Osteoblast (primary cell): Measurements from ENCODE around the gene TCF7L2. TPM values are rescaled to one million over a fixed set of nuclear protein-coding genes. Genes with fewer than 3 reads are reported as not detected.

Experiments used
- DNase-seq: peaks from one replicate; pipeline ENCODE4 v3.0.0; 2011; ENCODE audit warnings: low spot score, mixed read lengths; ENCODE audit not compliant: insufficient read length; ENCODE audit errors: missing footprints
- H2AFZ ChIP-seq: 2 replicates; pipeline ENCODE4 v1.6.0; 2011; ENCODE audit warnings: mild to moderate bottlenecking, low read length
- H3K27ac ChIP-seq: 2 replicates; pipeline ENCODE4 v1.5.1; 2011; ENCODE audit warnings: mild to moderate bottlenecking, low read depth, low read length, moderate library complexity
- H3K27me3 ChIP-seq: 2 replicates; pipeline ENCODE4 v1.6.0; 2012; ENCODE audit warnings: mild to moderate bottlenecking, control low read depth, inconsistent platforms, low read length, moderate library complexity; ENCODE audit not compliant: insufficient read depth
- H3K36me3 ChIP-seq: 2 replicates; pipeline ENCODE4 v1.5.1; 2011; ENCODE audit warnings: mild to moderate bottlenecking, low read length, control low read depth, moderate library complexity; ENCODE audit not compliant: insufficient read depth
- H3K4me1 ChIP-seq: 2 replicates; pipeline ENCODE4 v1.5.1; 2011; ENCODE audit warnings: mild to moderate bottlenecking, low read length, control low read depth, moderate library complexity; ENCODE audit not compliant: insufficient read depth
- H3K4me2 ChIP-seq: 2 replicates; pipeline ENCODE4 v1.6.0; 2011; ENCODE audit warnings: mild to moderate bottlenecking, low read length; ENCODE audit not compliant: insufficient read depth
- H3K4me3 ChIP-seq: fragments of 200-600 bp; sonication (generic); 3 replicates; pipeline ENCODE4 v1.5.1; 2012; ENCODE audit warnings: mild to moderate bottlenecking, low read length, inconsistent platforms; ENCODE audit not compliant: insufficient read depth
- H3K79me2 ChIP-seq: 2 replicates; pipeline ENCODE4 v1.6.0; 2012; ENCODE audit warnings: mild to moderate bottlenecking, low read length, control low read depth, inconsistent platforms; ENCODE audit not compliant: insufficient read depth
- H3K9me3 ChIP-seq: 2 replicates; pipeline ENCODE4 v1.5.1; 2011; ENCODE audit warnings: low read depth, low read length, control low read depth
- H4K20me1 ChIP-seq: 2 replicates; pipeline ENCODE4 v1.6.0; 2012; ENCODE audit warnings: mild to moderate bottlenecking, low read length, control low read depth; ENCODE audit not compliant: insufficient read depth
- total RNA-seq: library from RNA; depleted of rRNA; stranded (reverse); fragments of >200 nt; gene quantifications from 2 replicates; pipeline ENCODE4 v1.2.3, GENCODE V29; 2012
- TF ChIP-seq, protein P1 (sequence below): IDR thresholded peaks from 2 replicates; pipeline ENCODE4 v1.5.1; 2011; ENCODE audit warnings: mild to moderate bottlenecking, low read depth, low read length, moderate library complexity; ENCODE audit errors: extremely low read depth

The TCF7L2 gene
- total RNA-seq, 1 donor, result 9.0 TPM

DNA sequence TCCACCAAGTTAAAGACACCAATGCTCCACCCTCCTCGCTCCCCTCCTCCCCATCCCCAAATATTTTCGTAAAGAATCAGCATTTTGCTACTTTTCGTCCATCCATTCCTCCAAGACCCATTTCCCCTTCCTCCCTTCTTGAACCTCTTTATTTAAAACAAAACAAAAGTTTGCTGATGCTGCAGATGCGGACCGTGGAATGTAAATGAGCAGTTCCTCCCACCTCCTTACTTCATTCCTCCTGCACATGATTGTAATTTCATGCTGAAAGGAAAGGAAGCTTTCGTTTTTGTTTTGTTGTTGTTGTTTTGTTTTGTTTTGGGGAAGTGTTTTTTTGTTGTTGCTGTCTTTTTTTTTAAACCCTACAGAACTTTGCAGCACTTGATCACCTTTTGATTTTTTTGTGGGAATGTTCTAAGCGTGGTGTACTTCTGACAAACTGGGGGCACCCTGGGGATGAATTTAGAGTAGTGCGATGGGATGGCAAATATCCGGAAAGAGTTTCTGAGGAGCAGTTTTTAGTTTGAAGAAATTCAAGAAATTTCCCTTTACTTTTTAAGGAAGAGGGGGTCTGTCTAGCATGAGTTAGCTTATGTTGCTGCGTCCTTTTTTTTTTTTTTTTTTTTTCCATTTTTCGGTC lies 177.3 kb downstream of the TCF7L2 start:
- no peaks in the 10 kb centered on the region for H3K27me3 ChIP-seq
- peaks cover 10% of the 10 kb centered on the region for H3K79me2 ChIP-seq
- H2AFZ ChIP-seq, result no peak overlapping the region
- peak overlapping the region; percentile 68 for H3K4me3 ChIP-seq
- DNase-seq, result no peak
- H3K27ac ChIP-seq, result no peak overlapping the region
- TF ChIP-seq, protein P1, sequence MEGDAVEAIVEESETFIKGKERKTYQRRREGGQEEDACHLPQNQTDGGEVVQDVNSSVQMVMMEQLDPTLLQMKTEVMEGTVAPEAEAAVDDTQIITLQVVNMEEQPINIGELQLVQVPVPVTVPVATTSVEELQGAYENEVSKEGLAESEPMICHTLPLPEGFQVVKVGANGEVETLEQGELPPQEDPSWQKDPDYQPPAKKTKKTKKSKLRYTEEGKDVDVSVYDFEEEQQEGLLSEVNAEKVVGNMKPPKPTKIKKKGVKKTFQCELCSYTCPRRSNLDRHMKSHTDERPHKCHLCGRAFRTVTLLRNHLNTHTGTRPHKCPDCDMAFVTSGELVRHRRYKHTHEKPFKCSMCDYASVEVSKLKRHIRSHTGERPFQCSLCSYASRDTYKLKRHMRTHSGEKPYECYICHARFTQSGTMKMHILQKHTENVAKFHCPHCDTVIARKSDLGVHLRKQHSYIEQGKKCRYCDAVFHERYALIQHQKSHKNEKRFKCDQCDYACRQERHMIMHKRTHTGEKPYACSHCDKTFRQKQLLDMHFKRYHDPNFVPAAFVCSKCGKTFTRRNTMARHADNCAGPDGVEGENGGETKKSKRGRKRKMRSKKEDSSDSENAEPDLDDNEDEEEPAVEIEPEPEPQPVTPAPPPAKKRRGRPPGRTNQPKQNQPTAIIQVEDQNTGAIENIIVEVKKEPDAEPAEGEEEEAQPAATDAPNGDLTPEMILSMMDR, result no peak
- peak overlapping the region; percentile 85 for H3K4me2 ChIP-seq
- peaks cover 17% of the 10 kb centered on the region for H3K4me1 ChIP-seq
- H3K9me3 ChIP-seq, result no peaks in the 10 kb centered on the region
- H4K20me1 ChIP-seq, result peaks cover 34% of the 10 kb centered on the region
- H3K36me3 ChIP-seq, result no peaks in the 10 kb centered on the region

DNA sequence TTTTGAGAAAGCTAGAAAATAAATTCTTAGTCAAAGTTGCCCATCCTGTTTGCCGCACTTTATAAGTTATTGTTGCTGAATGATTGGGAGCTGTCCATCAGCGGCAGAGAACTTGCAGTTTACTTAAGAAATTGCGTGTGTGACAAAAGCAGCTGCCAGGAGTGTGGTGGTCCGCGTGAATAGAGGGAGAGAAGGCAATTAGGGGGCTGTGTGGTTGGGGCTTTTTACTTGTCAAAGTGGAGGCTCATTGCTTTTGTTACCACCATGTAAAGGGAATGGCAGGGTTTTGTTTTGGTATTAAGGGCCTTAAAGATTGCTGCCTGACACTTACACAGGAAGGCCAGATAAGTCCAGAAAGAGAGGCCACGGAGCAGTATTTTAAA lies 177.8 kb downstream of the TCF7L2 start:
- TF ChIP-seq, protein P1, result no peak
- H3K4me2 ChIP-seq, result no peak overlapping the region
- H3K9me3 ChIP-seq, result no peaks in the 10 kb centered on the region
- H3K27me3 ChIP-seq, result no peaks in the 10 kb centered on the region
- H3K4me3 ChIP-seq, result no peak overlapping the region
- peaks cover 34% of the 10 kb centered on the region for H4K20me1 ChIP-seq
- DNase-seq, result no peak
- peaks cover 17% of the 10 kb centered on the region for H3K4me1 ChIP-seq
- no peak overlapping the region for H3K27ac ChIP-seq
- no peak overlapping the region for H2AFZ ChIP-seq
- no peaks in the 10 kb centered on the region for H3K36me3 ChIP-seq
- peaks cover 10% of the 10 kb centered on the region for H3K79me2 ChIP-seq

DNA sequence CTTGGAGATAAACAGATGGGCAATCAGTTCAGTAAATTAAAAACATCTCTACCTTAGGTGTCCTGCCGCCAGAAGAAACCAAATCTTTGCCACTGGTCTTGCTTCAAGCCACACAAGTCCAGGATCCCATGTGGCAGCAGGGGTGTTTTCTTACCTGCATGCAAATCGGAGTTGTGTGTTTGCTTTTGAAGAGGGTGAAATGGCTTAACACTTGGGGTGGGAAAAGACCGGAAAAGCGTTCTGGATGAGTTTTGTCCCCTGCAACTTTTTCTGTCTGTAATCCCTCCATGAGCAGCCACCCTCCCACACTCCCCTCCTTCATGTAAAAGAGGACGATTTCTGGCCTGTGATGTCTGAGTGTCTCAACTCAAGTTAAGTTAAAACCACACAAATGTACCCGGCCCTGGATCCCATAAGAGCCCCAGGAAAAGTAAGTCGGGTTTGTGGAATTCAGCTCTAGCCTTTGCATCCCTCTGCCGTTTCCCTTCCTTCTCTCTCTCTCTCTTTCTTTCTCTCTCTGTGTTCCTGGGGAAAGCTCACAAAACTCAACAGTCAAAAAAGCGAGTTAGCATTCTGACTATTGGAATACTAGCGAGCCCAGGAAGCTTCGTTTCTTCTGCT lies 178.5 kb downstream of the TCF7L2 start:
- peaks cover 37% of the 10 kb centered on the region for H4K20me1 ChIP-seq
- H3K4me3 ChIP-seq, result no peak overlapping the region
- TF ChIP-seq, protein P1, result no peak
- no peak for DNase-seq
- no peak overlapping the region for H3K27ac ChIP-seq
- no peaks in the 10 kb centered on the region for H3K9me3 ChIP-seq
- H3K36me3 ChIP-seq, result no peaks in the 10 kb centered on the region
- H2AFZ ChIP-seq, result no peak overlapping the region
- no peaks in the 10 kb centered on the region for H3K27me3 ChIP-seq
- peaks cover 10% of the 10 kb centered on the region for H3K79me2 ChIP-seq
- H3K4me1 ChIP-seq, result peaks cover 21% of the 10 kb centered on the region
- no peak overlapping the region for H3K4me2 ChIP-seq

DNA sequence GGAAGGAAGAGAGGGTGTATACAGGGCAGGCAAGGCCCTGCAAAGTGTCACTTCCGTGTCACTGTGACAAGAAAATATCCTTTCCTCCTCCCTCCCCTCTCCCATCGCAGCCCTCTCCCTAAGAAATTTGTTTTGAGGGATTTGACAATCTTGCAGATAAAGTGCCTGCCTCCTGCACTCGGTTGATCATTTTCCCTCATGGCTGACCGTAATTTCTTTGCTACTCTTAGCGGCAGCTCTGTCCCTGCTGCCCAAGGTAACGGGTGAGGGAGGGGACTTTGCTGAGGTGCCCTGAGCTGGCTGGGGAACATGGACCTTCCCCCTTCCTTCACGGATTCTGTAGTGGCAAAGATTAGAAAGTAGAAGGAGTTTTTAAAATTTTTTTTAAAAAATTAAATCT lies 179.1 kb downstream of the TCF7L2 start:
- TF ChIP-seq, protein P1, result no peak
- Histone ChIP-seq H2AFZ (no peak overlapping the region), H3K36me3 (no peaks in the 10 kb centered on the region), H4K20me1 (peaks cover 41% of the 10 kb centered on the region), H3K4me2 (peak overlapping the region; percentile 13), H3K27ac (no peak overlapping the region), H3K4me1 (peaks cover 24% of the 10 kb centered on the region), H3K27me3 (no peaks in the 10 kb centered on the region), H3K79me2 (peaks cover 10% of the 10 kb centered on the region), H3K9me3 (no peaks in the 10 kb centered on the region), H3K4me3 (no peak overlapping the region)
- DNase-seq, result no peak
